BE2C (cell line): ENCODE measurements around the gene MAML2.

Experiments used
- DNase-seq: peaks from one replicate; pipeline ENCODE4 v3.0.0-alpha.2; 2020
- H3K27me3 ChIP-seq: fragments of 250-450 bp; sonication (Bioruptor Pico); 2 replicates; pipeline ENCODE4 v1.5.1; 2020; ENCODE audit warnings: mild to moderate bottlenecking
- H3K36me3 ChIP-seq: fragments of 250-450 bp; sonication (Bioruptor Pico); 2 replicates; pipeline ENCODE4 v1.5.1; 2020; ENCODE audit warnings: mild to moderate bottlenecking
- H3K4me1 ChIP-seq: fragments of 250-450 bp; sonication (Bioruptor Pico); 2 replicates; pipeline ENCODE4 v1.5.1; 2020
- H3K4me3 ChIP-seq: 2 replicates; pipeline ENCODE4 v1.5.1; 2011; ENCODE audit warnings: low read depth, low read length
- H3K9me3 ChIP-seq: fragments of 250-450 bp; sonication (Bioruptor Pico); 2 replicates; pipeline ENCODE4 v1.5.1; 2020
- TF ChIP-seq, protein P1 (sequence below): IDR thresholded peaks from 2 replicates; pipeline ENCODE4 v1.5.1; 2012; ENCODE audit warnings: mild to moderate bottlenecking, low read depth, low read length

The MAML2 gene

GRCh38 chr11:95989076-95989605 lies 353.9 kb downstream of the MAML2 start:
- Histone ChIP-seq H3K27me3 (no peaks in the 10 kb centered on the region), H3K9me3 (no peaks in the 10 kb centered on the region), H3K4me3 (no peak overlapping the region), H3K4me1 (no peaks in the 10 kb centered on the region), H3K36me3 (no peaks in the 10 kb centered on the region)
- TF ChIP-seq, protein P1, sequence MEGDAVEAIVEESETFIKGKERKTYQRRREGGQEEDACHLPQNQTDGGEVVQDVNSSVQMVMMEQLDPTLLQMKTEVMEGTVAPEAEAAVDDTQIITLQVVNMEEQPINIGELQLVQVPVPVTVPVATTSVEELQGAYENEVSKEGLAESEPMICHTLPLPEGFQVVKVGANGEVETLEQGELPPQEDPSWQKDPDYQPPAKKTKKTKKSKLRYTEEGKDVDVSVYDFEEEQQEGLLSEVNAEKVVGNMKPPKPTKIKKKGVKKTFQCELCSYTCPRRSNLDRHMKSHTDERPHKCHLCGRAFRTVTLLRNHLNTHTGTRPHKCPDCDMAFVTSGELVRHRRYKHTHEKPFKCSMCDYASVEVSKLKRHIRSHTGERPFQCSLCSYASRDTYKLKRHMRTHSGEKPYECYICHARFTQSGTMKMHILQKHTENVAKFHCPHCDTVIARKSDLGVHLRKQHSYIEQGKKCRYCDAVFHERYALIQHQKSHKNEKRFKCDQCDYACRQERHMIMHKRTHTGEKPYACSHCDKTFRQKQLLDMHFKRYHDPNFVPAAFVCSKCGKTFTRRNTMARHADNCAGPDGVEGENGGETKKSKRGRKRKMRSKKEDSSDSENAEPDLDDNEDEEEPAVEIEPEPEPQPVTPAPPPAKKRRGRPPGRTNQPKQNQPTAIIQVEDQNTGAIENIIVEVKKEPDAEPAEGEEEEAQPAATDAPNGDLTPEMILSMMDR, result no peak
- no peak for DNase-seq

GRCh38 chr11:95985174-95985808 lies 357.7 kb downstream of the MAML2 start:
- Histone ChIP-seq H3K36me3 (no peaks in the 10 kb centered on the region), H3K4me3 (no peak overlapping the region), H3K27me3 (no peaks in the 10 kb centered on the region), H3K9me3 (no peaks in the 10 kb centered on the region), H3K4me1 (no peaks in the 10 kb centered on the region)
- TF ChIP-seq, protein P1, result no peak
- no peak for DNase-seq

GRCh38 chr11:95984072-95984471 lies 358.9 kb downstream of the MAML2 start:
- Histone ChIP-seq H3K4me1 (no peaks in the 10 kb centered on the region), H3K36me3 (no peaks in the 10 kb centered on the region), H3K9me3 (no peaks in the 10 kb centered on the region), H3K27me3 (no peaks in the 10 kb centered on the region), H3K4me3 (no peak overlapping the region)
- DNase-seq, result no peak
- TF ChIP-seq, protein P1, result no peak

GRCh38 chr11:95977534-95978174 lies 365.3 kb downstream of the MAML2 start:
- H3K36me3 ChIP-seq, result no peaks in the 10 kb centered on the region
- TF ChIP-seq, protein P1, result no peak
- H3K4me1 ChIP-seq, result no peaks in the 10 kb centered on the region
- no peak overlapping the region for H3K4me3 ChIP-seq
- DNase-seq, result no peak
- no peaks in the 10 kb centered on the region for H3K9me3 ChIP-seq
- H3K27me3 ChIP-seq, result no peaks in the 10 kb centered on the region

DNA sequence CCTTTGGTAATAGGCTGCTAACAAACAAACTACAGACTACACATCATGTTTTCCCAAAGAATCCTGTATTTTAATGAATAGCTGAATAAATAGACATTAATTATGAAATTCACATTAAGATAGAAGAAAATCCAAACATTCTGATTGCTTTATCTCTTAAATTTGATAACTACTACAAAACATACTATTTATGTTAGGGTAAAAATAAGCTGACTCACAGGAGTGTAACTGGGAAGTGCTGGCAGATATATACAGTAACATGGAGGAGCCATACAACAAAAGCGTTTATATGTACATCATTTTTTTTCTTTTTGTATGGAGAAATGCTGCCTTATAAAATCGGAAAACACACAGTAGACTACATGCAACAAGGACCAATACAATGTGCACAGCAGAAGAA lies 366.4 kb downstream of the MAML2 start:
- Histone ChIP-seq H3K9me3 (no peaks in the 10 kb centered on the region), H3K36me3 (no peaks in the 10 kb centered on the region), H3K27me3 (no peaks in the 10 kb centered on the region), H3K4me1 (no peaks in the 10 kb centered on the region), H3K4me3 (no peak overlapping the region)
- no peak for DNase-seq
- TF ChIP-seq, protein P1, result no peak

- TF ChIP-seq, protein P1, result no peak
- DNase-seq, result no peak
- Histone ChIP-seq H3K4me3 (no peak overlapping the region), H3K9me3 (no peaks in the 10 kb centered on the region), H3K36me3 (no peaks in the 10 kb centered on the region), H3K4me1 (no peaks in the 10 kb centered on the region), H3K27me3 (no peaks in the 10 kb centered on the region)
Observed at GRCh38 chr11:95975343-95975742, 367.7 kb downstream of the MAML2 start.
